Body of pancreas (tissue), 4 donors: ENCODE measurements around the gene MICAL2. TPM values are rescaled to one million over a fixed set of nuclear protein-coding genes. Genes with fewer than 3 reads are reported as not detected.

Experiments
- ATAC-seq: fragments of 150-250 bp; one replicate; pipeline ENCODE4 v1.9.1; 2016
- DNase-seq, 4 donors: peaks; one replicate each; pipeline ENCODE4 v3.0.0-alpha.2; 2019
- H3K27ac ChIP-seq, 4 donors: fragments of 200-600 bp; sonication (generic); 1 replicate in 3 of 4; 2 replicates in 1 of 4; pipeline versions ENCODE4 v1.5.1 to v1.6.1; 2016 to 2019; ENCODE audit warnings: mild to moderate bottlenecking in 1 of 4, mixed read lengths in 1 of 4, moderate library complexity in 1 of 4
- H3K27me3 ChIP-seq, 2 donors: fragments of 200-600 bp; sonication (generic); one replicate each; pipeline ENCODE4 v1.6.0; 2016; ENCODE audit warnings: mild to moderate bottlenecking in 1 of 2
- H3K36me3 ChIP-seq, 2 donors: fragments of 200-600 bp; sonication (generic); replicated peaks in 1 of 2; 2 replicates each; pipeline ENCODE4 v1.5.1; 2016; ENCODE audit warnings: low read depth in 2 of 2; ENCODE audit not compliant: insufficient read depth in 1 of 2
- H3K4me1 ChIP-seq: fragments of 200-600 bp; sonication (generic); one replicate; pipeline ENCODE4 v1.6.0; 2016
- H3K4me3 ChIP-seq, 2 donors: fragments of 200-600 bp; sonication (generic); 1 replicate in 1 of 2; 2 replicates in 1 of 2; pipeline ENCODE4 v1.5.1; 2016 to 2019
- H3K9me3 ChIP-seq, 3 donors: fragments of 200-600 bp; sonication (generic); 1 replicate in 2 of 3; 2 replicates in 1 of 3; pipeline ENCODE4 v1.5.1; 2016
- POLR2A ChIP-seq, 3 donors: fragments of 450-650 bp; IDR thresholded peaks; one replicate each; pipeline ENCODE4 v1.6.1; 2016; ENCODE audit warnings: antibody characterized with exemption in 3 of 3, mild to moderate bottlenecking in 2 of 3
- WGBS, 2 donors: methylation state at CpG; one replicate each; pipeline ENCODE4 v1.1.5; 2017; 5-methylcytosine and 5-hydroxymethylcytosine counted together
- intact Hi-C: fragments of 100-400 bp; cut with DNase I; formaldehyde crosslinking; loops from one replicate; pipeline ENCODE4 v1.15.1; 2023
- total RNA-seq, 2 donors: library from RNA; depleted of rRNA; stranded (reverse); fragments of >200 nt; gene quantifications; one replicate each; pipeline ENCODE4 v1.1.0, GENCODE V29; 2016
- TF ChIP-seq, protein P1 (sequence below), 7 experiments: fragments of 450-650 bp in 4 of 7; fragments of 200-600 bp in 3 of 7; sonication (generic) in 3 of 7; IDR thresholded peaks; one replicate each; pipeline ENCODE4 v1.5.1; 2016 to 2019; ENCODE audit warnings: antibody characterized with exemption in 7 of 7

The MICAL2 gene
- total RNA-seq, 2 donors from 2014 or later, result 16.6 to 24.4 TPM

DNA sequence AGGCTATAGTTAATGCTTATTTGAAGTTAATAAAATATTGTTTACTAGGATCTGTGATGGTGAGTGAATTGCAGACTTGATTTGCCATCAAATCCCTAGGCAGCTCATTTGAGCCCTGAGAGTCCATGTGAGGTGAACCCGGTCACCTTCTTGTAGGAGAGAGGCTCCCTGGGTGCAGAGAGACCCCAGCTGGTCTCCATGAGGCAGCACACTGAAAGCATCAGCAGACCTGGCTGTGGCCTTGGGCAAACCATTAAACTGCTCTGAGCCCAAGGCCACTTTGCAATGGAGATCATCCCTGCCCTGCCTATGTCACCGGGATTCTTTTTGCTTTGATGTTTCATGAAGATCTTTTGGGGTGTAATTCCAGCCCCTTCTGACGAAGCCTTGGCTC, 125.2 kb downstream of the MICAL2 start:
- H3K27ac ChIP-seq, result peak overlapping the region in 1 of 4 donors; percentile 48

DNA sequence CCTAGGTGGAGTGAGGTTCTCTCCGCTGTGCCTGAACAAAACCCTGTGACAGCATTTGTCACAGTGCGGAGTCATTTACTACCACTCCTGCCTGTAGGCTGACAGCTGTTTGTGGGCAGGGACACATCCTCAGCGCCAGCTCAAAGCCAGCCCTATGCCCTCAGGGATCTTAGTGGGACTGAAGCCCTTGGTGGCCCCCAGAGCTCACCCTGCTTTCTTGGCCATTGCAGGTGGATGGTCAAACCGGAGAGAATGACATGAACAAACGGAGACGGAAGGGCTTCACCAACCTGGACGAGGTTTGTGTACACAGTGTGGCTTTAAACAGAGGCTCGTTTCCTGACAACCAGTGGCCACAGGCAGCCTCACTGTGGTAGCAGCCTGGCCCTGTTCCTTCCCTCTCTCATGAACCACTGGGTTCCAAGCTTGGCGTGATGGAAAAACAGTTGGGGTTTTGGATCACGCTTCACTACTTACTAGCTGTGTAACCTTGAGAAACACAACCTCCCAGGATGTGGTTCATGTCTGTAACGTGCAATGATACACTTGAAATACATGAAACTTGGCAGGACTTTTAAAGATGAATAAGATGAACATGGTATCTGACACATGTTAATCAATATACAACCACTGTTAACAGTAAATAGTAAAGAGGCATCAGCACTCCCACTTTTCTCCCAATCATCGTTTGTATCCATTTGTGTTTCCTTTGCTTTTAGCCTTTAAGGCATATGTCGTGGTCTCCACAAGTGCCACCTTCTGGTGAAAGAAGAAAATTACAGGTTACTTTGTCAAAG, 125.8 kb downstream of the MICAL2 start:
- DNase-seq (peak in 2 of 4 donors; percentile 36 to 42), ATAC-seq (peak; percentile 51)
- Histone ChIP-seq H3K27ac (peak overlapping the region; percentile 12 to 55 (median 45)), H3K27me3 (no peaks in the 10 kb centered on the region), H3K9me3 (no peaks in the 10 kb centered on the region), H3K4me1 (peaks cover 31% of the 10 kb centered on the region), H3K4me3 (no peak overlapping the region), H3K36me3 (no peaks in the 10 kb centered on the region)
- intact Hi-C loops, result loop anchor here (10.0 kb wide), 1 partner anchor 111 kb away; no protein-coding TSS in a partner anchor
- 35 to 51% methylated on average over 8 to 13 of the region's 13 CpGs for WGBS, 2 donors
- TF ChIP-seq, protein P1, sequence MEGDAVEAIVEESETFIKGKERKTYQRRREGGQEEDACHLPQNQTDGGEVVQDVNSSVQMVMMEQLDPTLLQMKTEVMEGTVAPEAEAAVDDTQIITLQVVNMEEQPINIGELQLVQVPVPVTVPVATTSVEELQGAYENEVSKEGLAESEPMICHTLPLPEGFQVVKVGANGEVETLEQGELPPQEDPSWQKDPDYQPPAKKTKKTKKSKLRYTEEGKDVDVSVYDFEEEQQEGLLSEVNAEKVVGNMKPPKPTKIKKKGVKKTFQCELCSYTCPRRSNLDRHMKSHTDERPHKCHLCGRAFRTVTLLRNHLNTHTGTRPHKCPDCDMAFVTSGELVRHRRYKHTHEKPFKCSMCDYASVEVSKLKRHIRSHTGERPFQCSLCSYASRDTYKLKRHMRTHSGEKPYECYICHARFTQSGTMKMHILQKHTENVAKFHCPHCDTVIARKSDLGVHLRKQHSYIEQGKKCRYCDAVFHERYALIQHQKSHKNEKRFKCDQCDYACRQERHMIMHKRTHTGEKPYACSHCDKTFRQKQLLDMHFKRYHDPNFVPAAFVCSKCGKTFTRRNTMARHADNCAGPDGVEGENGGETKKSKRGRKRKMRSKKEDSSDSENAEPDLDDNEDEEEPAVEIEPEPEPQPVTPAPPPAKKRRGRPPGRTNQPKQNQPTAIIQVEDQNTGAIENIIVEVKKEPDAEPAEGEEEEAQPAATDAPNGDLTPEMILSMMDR (IDR thresholded peaks at IDR 0.05), result peak; percentile 5 to 84 (median 72)
- TF ChIP-seq POLR2A (IDR thresholded peaks at IDR 0.05), result no peak

More for the DNA sequence above, 125.2 kb downstream of the MICAL2 start:
- TF ChIP-seq, protein P1 (IDR thresholded peaks at IDR 0.05), result peak in 2 of 7 experiments; percentile 9 to 13
- no peak for TF ChIP-seq POLR2A (IDR thresholded peaks at IDR 0.05)
- intact Hi-C loops, result loop anchor here (10.0 kb wide), 1 partner anchor 111 kb away; no protein-coding TSS in a partner anchor
- WGBS, 2 donors, result 79 to 92% methylated on average over 2 to 3 of the region's 3 CpGs
- Histone ChIP-seq H3K27me3 (no peaks in the 10 kb centered on the region), H3K4me3 (no peak overlapping the region), H3K4me1 (peaks cover 25% of the 10 kb centered on the region), H3K36me3 (no peaks in the 10 kb centered on the region), H3K9me3 (no peaks in the 10 kb centered on the region)
- DNase-seq, result peak in 1 of 4 donors; percentile 37
- ATAC-seq, result no peak

DNA sequence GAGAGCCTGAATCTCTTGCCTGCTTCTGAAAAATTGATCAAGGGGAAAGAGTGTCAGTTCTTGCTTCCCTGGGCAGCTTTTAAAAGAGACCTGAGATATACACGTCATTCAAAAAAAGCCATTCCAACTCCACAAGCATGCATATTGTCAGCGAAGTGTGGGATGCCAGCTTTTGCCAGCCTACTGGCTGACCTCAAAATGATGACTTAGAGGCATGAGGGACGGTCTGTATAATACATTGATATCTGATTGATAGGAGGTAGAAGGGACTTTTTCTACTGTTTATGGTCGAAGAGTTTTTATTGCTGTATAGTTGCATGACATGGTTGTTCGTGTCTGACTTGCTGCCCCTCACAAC, 126.3 kb downstream of the MICAL2 start:
- intact Hi-C loops, result loop anchor here (10.0 kb wide), 1 partner anchor 112 kb away; no protein-coding TSS in a partner anchor
- TF ChIP-seq POLR2A (IDR thresholded peaks at IDR 0.05), result no peak
- TF ChIP-seq, protein P1 (IDR thresholded peaks at IDR 0.05), result no peak
- H3K4me3 ChIP-seq, result no peak overlapping the region
- DNase-seq (no peak), ATAC-seq (no peak)
- H3K27me3 ChIP-seq, result no peaks in the 10 kb centered on the region
- H3K27ac ChIP-seq, result no peak overlapping the region
- 50 to 63% methylated on average over 5 of the region's 5 CpGs for WGBS, 2 donors
- H3K9me3 ChIP-seq, result no peaks in the 10 kb centered on the region
- no peaks in the 10 kb centered on the region for H3K36me3 ChIP-seq
- H3K4me1 ChIP-seq, result peaks cover 37% of the 10 kb centered on the region

DNA sequence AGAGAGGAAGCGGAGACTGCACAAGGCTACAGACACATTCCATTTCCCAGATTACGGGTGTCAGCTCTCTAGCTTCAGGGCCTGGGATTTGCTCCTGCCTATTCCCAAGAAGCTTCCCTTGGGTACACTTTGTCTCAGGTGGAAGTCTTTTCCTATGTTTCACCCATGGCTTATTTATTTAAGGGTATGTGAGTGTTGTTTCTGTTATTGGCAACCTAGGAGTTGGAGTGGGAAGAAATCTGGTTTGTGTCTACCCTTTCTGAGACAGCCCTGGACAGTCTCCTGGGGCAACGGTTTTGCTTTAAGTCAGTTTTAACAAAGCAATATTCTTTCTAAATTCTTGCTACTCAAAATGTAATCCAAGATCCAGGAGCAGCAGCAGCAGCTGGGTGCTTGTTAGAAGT, 127.0 kb downstream of the MICAL2 start:
- no peak for ATAC-seq
- intact Hi-C loops, result loop anchor here (10.0 kb wide), 1 partner anchor 113 kb away; no protein-coding TSS in a partner anchor
- H3K9me3 ChIP-seq, result no peaks in the 10 kb centered on the region
- no peak overlapping the region for H3K4me3 ChIP-seq
- WGBS, 2 donors, result 70 to 81% methylated on average over 3 of the region's 3 CpGs
- no peak overlapping the region for H3K27ac ChIP-seq
- H3K27me3 ChIP-seq, result no peaks in the 10 kb centered on the region
- peaks cover 43% of the 10 kb centered on the region for H3K4me1 ChIP-seq
- no peaks in the 10 kb centered on the region for H3K36me3 ChIP-seq
- no peak for TF ChIP-seq POLR2A (IDR thresholded peaks at IDR 0.05)
- TF ChIP-seq, protein P1 (IDR thresholded peaks at IDR 0.05), result no peak
- no peak for DNase-seq
